T-helper 1 cell (primary cell): ENCODE results near the gene LPCAT1.
"Not testable (repeated sequence)": the region's sequence is repeated elsewhere in the genome, so short reads cannot be mapped to it uniquely, and the experiment has no call there.

Experiments
- DNase-seq, 5 donors: peaks; one replicate each; pipeline ENCODE4 v3.0.0-alpha.2; 2012 to 2020

LPCAT1 gene

DNA sequence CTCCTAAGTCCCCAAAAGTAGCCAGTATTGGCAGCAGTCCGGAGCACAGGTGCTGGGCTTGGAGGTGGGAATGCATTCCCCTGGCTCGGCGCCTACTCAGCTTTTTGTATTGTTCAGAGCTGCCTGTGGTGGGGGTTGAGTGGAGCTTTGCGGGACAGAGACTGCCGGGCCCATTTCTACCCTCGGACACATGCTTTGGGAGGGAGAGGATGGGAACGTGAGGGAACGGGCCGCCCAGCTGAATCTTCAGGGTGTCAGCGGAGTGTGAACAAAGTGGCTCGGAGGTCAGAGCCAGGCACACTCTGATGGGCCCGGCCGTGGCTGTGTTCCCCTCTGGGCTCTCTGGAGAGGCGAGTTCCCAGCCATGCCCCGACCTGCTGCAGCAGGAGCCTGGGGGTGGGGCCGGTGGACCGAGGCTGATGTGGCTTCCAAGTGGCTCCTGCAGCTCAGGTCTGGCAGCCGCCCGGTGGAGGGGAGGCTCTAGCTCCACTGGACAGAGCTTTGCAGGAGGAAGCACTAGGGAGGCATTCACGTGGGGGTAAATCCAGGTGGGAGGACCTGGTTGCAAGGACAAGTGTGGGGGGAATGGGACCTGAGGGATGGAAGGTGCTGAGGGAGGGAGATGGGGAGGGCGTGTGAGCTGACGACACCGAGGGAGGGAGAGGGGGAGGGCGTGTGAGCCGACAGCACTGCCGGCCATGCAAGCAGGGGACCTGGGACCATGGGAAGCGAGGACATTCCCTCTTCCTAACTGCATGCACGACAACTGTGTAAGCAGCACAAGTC is 47.4 kb downstream of the LPCAT1 start:
- DNase-seq = no peak

DNA sequence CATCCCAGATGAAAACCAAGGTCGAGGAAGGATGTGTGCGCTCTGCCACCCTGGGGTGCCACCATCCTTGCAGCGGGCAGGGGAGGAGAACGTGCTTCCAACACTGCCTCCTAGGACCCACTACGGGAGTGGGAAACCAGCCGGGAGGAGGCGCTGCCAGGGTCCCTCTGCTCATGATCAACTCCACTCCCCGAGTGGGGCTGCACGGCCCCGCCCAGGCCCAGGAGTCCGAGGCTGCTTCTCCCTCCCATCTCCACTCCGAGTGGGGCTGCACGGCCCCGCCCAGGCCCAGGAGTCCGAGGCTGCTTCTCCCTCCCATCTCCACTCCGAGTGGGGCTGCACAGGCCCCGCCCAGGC is 48.2 kb downstream of the LPCAT1 start:
- DNase-seq = not testable (repeated sequence)

DNA sequence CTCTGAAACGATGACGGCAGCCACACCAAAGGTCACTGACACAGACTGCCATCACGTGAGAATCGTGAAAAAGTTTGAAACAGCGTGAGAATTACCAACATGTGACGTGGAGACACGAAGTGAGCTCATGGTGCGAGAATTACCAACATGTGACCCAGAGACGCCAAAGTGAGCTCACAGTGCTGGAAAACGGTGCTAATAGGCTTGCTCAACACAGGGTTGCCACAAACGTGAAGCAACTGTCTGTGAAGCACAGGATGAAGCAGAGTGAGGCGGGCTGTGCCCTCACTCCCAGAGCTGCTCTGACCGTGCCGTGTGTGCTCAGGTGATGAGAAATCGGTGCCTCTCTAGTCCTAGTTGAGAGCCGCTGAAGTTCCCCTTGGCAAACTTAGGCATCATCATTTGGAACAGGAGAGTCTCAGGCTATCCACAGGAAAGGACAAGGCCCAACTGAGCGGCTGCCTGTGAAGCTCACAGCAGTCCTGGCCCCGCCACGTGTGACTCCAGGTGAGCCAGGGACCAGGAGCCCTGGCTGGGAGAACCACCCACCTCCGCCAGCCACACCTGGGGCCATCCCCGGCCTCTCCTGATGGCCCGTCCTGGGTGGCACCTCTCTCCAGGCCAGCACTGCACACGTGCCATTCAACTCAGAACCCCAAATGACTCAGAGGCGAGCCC is 48.8 kb downstream of the LPCAT1 start:
- no peak for DNase-seq

DNA sequence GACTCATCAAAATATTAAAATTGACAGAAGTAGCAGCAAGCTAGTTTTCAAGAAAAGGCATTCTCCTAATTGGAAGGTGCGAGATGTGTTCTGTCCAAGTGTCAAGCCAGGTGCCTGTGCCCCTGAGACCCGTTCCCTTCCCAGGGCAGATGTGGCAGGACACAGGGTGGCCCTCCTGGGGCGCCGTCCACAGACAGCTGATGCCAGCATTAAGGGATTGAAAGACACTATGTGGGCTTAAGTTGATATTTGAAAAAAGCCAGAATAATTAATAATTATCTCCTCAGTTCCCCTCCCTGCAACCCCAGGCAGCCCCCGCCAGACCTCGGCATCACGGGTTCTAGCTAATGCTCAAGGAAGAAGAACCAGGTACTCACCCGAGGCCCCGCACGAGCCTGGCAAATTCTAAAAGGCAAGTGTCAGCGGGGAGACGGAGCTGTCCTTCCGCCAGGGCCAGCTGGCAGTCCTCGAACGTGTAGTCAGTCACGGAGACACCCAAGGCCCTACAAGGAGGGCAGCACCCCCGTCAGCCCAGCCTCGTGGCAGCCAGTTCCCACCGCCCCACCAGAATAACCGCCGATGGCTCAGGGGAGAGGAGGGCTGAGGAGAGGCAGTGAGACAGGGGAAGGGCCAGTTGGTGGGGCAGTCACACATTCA is 49.4 kb downstream of the LPCAT1 start:
- DNase-seq = no peak

DNA sequence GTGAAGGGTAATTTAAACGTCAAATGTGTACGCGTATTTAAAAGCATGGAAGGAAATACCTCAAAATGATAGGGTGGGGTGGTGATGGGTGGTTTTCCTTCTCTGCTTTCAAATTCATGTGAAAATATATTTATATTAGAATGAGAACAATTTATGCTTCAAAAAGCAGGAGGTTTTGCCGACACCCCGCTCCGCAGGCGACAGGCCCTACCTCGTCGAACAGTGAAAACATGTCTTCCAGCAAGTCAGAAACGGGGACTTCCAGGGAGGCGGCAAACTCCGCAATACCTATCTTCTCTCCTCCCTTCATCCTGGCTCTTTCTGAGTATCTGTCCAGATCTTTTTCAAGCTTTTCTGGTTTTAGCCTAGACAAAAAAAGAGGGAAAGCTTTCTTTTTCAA is 50.0 kb downstream of the LPCAT1 start:
- no peak for DNase-seq

DNA sequence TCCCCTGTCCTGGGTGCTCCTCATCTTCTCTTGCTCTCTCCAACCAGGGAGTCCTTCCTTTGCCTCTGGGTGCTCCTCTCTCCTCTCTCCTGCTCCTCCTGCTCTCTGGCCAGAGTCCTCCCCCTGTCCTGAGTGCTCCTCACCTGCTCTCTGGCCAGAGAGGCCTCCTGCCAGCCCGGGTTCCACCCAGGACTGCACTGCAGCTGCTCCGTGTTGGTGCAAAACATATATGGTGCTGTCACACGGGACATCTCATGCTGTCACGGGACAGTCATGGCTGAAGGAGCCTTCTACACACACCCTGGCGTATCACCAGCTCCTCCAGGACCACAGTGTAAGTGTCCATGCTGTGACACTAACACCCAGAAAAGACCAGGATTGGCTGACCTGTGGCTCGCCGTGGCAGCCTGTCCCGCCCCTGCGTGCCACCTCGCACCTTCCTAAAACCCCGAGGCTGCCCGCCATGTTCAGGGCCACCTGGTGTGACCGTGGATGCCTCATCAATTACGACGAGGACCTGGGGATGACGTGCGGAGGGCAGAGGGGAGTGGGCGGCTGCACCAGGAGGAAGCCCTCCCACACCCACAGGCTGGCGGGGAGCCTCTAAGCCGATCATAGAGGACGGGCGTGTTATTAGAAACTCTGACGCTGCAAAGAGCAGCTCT is 50.7 kb downstream of the LPCAT1 start:
- DNase-seq = no peak

DNA sequence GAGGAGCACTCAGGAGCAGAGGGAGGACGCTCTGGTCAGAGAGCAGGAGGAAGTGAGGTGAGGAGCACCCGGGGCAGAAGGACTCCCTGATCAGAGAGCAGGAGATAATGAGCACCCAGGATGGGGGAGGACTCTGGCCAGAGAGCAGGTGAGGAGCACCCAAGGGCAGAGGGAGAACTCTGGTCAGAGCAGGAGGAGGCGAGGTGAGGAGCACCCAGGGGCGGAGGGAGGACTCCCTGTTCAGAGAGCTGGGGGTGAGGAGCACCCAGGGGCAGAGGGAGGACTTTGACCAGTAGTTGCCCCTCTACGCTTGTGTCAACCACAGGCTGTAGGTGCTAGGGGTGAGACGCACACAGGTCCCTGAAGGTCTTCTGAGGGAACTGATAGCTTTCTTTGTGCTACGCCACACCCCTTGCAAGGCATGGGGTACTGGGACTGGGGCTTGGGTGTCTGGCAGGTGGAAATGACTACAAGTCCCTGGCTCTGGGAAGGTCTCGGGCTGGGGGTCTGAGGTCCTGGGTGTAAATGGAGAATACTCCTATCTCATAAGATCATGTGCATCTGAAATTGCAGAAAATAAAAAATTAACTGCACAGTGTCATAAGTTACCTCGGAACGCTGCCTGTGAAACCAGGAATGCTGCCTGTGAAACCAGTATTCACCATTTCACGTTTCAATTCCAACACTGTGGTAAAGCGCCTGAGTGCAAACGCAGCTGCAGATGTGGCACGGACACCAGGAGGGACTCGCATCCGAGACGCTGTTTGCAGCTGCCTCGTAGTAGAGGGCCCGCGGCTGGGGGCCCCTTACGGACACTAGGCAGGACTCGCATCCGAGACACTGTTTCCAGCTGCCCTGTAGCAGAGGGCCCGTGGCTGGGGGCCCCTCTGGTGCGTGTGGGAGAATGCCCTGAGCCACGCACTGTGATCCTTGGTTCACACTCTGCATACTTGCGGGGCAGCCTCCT is 51.5 kb downstream of the LPCAT1 start:
- DNase-seq = no peak

DNA sequence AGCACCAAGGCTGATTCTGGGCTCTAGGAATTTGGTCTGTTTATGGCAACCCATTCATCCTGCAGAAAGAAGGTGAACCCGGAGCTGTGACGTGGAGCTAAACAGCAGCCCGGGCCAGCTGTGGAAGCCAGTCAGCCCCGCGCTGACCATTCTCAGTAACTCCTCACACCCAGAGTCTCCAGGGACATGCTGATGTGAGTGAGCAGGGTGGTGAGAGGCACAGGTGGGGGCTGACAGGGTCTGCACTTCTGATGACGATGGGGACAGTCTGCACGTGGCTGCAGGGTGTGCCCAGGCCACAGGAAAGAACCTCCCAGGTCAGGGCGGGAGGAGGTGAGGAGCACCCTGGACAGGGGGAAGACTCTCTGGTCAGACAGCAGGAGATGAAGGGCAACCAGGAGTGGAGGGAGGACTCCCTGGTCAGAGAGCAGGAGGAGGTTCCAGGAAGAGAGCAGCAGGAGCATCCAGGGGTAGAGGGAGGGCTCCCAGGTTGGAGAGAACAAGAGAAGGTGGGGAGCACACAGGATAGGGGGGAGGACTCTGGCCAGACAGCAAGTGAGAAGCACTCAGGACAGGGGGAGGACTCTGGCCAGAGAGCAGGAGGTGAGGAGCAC is 52.4 kb downstream of the LPCAT1 start:
- no peak for DNase-seq

DNA sequence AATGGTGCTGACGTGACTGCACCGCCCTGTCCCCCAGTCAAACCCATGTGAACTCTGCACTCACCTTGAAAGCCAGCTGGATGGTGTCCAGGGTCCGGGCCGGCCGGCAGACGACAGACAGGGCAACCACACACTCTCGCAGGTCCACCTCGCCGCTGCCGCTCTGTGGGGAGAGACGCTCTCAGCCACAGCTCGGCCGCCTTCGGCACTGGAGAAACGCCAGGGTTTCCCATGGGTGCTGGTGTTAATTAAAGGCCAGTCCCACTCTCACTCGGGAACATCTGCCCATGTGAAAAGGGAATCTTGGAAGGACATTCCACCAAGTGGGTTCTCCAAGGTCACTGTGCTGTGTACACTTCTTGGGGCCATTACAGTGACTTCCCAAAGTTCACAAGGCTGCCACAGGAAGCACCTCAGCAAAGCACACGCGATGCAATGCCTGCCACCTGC is 53.0 kb downstream of the LPCAT1 start:
- DNase-seq = no peak

DNA sequence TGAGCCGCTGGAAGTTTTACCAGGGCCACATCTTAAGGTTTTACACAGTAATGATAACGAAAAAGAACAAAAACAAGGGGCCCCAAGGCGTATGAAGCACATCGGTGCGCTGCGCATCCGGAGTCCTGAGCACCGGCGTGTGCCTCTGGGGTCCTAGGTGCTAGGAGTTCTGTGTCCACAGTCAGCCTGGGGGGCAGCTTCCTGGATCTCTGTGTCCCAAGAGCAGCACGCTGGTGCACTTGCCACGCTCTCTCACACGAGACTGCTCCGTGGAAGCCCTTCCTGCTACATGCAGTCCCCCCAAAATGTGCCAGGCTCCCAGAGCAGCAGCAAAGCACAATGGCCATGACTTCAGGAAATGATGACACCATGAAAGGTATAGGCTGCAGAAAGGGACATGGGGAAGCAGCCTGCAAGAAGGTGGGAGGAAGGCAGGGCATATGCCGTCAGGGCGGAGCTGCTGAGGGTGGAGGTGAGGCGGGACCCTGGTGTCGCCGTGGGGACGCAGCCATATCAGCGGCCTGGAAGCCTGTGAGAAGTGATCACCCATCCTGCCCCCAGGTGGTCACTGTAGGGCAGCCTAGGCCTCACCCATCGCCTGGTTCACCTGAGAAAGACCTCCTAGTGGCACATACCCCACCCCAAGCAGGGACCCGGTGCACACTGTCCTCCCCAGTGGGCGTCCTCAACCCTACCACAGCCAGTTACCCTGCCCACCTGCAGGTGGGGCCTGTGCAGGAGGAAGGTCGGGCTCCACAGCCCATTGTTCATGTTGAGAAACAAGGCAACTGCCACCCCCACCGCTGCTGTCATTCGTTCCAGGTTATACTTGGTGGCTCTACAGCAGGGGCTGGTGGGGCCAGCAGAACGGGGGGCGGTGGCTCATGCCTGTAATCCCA is 54.9 kb downstream of the LPCAT1 start:
- no peak for DNase-seq

DNA sequence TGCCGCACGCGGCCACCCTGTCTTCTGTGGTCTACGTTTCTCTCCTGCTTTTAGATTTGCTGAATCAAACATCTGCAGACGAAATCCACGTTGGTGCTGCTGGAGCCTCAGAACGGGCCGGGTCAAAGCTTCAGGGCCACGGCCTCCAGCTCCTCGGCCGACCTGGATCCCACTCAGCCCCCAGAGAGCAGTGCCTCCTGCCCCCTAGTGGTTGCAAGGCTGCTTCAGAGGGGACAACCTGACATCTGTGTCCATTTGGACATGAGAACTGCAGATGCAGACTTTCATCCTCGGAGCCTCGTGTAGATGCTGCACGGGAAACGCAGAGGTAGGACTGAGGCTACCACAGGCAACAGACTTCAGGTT is 55.5 kb downstream of the LPCAT1 start:
- DNase-seq = no peak

DNA sequence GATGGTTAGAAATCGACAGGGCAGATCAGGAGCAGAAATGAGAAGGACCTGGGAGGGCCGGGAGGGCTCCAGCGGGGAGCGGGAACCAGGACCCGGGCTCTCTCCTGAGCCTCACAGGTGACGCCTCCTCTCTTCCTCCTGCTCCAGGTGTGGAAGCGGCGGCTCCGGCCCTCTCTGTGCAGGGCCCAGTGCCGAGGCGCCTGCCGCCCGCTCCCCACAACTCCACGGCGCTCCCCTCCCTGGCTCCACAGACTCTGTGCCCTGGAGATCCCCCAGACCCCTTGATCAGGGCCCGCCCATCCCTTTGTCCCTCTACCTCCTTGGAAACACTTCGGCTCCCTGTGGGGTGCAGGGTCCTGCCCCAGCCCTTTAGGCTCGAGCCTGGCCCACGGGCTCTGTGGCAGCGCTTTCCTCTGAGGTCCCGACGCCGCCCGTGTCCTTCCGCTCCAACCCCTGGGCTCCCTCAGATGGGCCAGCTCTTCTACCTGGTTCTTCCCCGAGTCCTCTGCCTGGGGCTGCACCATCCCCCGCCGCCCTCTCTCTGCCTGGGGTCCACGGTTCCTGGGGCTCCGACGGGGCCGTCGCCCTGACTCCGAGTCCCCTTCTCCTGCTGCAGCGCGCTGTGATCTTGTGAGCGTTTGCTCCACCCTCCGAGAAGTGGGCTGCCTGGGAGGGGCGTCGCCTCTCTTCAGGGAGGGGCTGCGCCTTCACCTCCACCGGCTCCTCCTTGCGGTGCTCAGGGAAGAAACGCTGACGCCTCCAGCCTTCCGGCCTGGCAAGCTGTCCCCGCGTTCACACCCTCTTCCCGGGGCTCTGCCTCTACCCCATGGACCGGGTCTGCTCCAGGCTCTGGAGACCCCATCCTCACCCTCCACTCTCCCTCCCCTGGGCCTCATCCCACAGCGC is 56.2 kb downstream of the LPCAT1 start:
- DNase-seq = no peak

DNA sequence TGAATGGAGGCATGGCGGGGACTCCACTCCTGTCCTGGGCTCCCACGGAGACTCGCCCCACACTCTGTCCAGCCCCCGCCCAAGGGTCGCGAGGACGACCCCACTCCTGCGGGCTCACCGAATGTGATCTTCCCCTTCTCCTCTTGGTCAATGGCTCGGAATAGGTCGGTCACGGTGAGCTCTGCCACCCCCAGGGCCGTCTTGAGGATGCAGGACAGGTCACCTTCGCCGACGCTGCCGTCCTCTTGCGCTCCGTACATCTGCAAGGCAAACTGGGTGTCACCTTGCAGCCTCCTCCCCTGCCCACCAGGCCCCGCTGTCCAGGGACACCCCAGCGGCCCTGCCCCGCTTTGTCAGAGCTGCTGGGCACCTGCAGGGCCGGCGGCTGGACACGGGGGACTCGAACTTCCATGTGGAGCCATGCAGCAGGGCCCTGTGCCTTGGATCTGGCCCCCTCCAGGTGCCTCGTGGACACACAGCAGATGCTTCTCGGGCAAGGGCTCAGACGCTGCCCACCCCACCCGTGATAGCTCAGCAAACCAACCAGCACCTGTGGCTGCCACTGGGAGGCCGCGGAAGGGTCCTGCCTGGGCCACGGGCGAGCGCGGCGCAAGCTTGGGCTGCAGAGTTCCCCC is 57.0 kb downstream of the LPCAT1 start:
- no peak for DNase-seq

DNA sequence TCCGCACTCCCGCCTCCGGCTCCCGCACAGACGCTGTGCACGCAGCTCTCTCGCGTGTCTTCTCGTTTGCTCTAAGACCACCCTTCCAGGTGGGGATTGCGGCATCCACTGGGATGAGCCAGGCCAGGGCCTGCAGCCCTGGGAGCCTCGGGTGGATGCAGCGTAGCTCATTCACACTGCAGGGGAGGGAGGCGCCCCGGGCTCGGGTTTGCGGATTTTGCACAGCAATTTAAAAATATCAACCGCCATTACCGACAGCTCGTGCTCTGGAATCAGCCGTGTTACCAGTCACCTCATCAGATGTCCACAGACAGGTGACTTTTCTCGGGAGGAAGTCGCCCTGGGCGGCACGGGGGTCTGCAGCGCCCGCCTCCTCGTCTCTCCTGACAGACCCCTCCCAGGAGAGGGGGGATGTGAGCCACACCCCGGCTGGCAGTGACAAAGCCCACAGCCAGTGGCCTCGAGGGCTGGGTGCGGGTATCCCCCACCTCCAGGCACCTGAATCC is 57.7 kb downstream of the LPCAT1 start:
- DNase-seq = no peak

DNA sequence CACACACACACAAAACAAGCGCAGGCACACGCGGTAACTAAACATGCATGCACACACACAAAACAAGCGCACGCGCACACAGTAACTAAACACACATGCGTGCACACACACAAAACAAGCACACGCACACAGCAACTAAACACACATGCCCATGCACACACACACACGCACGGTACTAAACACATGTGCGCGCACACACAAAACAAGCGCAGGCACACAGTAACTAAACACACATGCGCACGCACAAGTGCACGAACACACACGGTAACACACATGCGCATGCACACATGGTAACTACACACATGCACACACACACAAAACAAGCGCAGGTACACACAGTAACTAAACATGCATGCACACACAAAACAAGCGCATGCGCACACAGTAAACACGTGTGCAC is 58.6 kb downstream of the LPCAT1 start:
- no peak for DNase-seq

DNA sequence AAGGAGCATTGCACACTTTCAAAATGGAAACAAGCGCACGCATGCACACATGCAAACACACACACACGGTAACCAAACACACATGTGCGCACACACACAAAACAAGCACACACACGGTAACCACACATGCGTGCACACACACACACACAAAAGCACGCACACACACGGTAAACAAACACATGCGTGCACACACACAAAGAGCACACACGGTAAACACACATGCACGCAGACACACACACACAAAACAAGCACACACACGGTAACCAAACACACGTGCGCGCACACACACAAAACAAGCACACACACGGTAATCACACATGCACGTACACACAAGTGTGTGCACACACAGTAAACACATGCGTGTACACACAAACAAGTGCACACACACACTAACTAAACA is 59.2 kb downstream of the LPCAT1 start:
- no peak for DNase-seq

DNA sequence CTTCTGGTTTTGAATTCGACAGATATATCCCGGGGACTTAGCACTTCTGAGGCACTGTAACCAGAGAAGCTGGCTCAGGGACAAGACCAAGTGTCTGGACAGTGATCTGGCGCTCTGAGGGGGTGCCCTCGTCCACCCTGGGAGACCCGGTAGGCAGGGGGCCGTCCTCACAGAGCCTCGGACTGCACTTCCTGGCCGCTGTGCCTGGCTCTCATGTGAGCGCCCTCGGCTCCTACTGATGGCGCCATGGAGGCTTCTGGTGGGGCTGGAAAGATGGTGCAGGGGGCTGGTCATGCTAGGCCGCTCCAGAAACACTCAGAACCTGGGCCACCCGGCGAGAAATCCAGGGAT is 59.7 kb downstream of the LPCAT1 start:
- DNase-seq = no peak

DNA sequence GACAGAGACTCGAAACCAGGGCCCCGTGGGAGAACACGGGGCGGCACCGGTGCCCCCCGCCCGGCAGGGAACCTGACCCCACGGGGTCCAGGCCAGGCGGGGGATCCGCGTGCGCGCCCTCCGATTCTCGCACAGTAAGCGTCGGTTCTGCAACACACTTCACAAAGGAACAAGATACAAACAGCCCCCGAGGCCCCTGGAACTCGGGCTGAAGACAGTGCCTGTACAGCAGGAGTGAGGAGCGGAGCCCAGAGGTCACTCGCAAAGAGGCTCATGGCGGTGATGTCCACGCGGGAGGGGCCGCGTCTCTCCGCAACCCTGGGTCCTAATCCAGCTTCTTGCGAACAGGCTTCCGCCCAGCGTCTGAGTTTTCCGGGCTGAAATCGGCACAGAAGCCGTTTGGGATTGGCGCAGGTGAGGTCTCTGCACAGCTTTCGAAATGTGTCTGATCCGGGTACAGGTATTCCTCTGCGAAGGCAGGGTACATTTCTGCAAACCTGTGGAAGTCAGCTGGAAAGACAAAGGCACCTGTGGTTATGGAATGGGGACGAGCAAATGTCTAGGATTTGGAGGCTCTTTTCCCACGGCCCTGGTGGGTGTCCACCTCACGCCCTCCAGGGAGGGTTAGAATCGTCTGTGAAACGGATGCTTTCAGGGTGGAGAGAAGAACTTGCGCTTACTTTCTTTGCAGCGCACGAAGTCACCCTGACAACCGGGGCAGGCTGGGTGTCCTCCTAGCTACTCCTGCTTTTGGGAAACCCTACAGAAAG is 60.2 kb downstream of the LPCAT1 start:
- DNase-seq = no peak
